ENCODE results near the gene VWA8.
"Not testable (repeated sequence)": the region's sequence is repeated elsewhere in the genome, so short reads cannot be mapped to it uniquely, and the experiment has no call there.

Gene VWA8

DNA sequence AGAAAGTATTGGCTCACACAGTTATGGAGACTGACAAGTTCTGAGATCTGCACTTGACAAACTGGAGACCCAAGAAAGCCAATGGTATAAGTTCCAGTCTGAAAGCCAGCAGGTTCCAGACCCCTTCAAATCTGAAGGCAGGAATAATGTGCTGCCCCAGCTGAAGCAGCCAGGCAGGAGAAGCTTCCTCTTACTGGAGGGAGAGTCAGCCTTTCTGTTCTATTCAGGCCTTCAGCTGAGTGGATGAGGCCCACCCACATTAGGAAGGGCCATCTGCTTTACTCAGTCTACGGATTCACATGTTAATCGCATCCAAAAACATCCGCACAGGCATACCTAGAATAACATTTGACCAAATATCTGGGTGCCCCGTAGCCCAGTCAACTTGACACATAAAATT lies 8.2 kb upstream of the VWA8 start:
- in situ Hi-C loops (cut with HindIII; ENCODE audit: low sequenced_read_pairs) = no loop called here

DNA sequence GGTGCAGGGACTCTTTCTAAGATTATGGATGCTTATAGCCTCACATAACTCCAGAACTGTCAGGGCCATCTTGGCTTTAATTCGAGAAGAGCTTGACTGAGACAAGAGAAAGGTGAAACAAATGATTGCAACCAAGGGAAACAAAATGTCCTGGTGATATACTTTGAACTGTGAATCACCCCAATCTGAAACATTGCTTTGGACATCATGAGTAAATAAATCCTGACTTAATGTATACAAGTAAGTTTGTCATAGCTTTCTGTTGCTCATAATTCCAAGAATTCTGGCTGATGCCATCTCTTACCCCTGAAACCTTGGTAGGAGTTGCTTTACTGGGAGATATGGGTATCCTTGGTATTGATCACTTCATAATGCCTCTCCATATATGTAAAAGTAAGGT lies 5.8 kb upstream of the VWA8 start:
- in situ Hi-C loops (cut with HindIII; ENCODE audit: low sequenced_read_pairs) = no loop called here

DNA sequence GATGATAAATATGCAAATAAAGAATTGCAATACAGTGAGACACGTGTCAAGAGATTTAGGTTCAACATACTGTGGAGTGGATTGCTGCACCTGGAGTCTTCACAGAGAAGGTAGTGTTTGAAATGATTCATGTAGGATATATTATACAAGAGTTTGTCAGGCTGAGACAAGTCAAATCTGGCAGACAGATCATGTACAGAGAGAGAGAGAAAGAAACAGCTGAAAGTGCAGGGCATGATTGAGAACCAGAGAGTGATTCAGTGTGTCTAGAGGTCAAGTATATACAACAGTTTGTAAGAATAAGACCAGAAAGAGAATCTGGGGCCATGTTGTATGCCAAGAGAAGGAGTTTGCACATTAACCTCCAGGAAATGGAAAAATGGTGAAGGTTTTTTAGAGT lies 2.1 kb upstream of the VWA8 start:
- in situ Hi-C loops (cut with HindIII; ENCODE audit: low sequenced_read_pairs) = no loop called here

- in situ Hi-C loops (cut with HindIII; ENCODE audit: low sequenced_read_pairs) = no loop called here
These were observed 504 bp upstream of the VWA8 start for GRCh38 chr13:41961466-41961760.

- in situ Hi-C loops (cut with HindIII; ENCODE audit: low sequenced_read_pairs) = no loop called here
These were observed 685 bp downstream of the VWA8 start for GRCh38 chr13:41960211-41960636.

DNA sequence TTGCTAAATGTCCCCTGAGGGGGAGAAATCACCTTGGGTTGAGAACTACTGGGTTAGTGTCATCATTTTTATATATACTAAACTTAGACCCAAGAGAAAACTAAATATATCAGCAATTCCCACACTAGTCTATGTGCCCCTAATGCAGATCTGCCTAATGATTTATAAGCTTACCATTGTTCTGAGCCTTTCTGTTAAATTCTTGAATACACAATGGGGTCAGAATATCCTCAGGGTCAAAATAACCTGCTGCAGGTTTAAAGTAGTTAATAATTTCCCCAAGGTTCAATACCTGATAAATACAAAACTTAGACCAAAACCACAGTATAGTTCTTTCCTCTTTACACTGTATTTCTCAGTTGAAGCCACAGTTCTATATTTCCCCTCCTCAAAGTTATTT lies 4.6 kb downstream of the VWA8 start:
- in situ Hi-C loops (cut with HindIII; ENCODE audit: low sequenced_read_pairs) = no loop called here

DNA sequence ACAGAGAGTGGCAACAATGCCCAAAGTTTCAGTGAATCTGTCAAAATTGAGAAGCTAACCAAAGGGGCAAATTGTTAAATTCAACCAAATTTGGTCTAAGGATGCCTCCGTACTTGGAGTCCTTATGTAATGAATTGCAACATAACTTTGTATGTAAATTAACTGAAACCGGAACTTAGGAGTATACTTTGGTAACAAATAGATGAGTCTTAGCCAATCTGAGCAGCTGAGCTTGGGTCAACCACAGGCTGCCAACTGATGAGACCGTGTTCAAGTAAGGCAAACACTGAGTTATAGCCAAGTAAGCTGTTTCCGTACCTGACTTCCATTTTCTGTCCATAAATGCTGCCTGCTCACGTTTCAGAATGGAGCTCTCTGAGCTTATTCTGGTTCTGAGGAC lies 5.3 kb downstream of the VWA8 start:
- in situ Hi-C loops (cut with HindIII; ENCODE audit: low sequenced_read_pairs) = no loop called here

- in situ Hi-C loops (cut with HindIII; ENCODE audit: low sequenced_read_pairs) = no loop called here
These were observed 6.7 kb downstream of the VWA8 start for GRCh38 chr13:41954226-41954625.

- in situ Hi-C loops (cut with HindIII; ENCODE audit: low sequenced_read_pairs) = no loop called here
These were observed 8.2 kb downstream of the VWA8 start for GRCh38 chr13:41952749-41953148.

GRCh38 chr13:41949104-41949503 lies 11.8 kb downstream of the VWA8 start:
- in situ Hi-C loops (cut with HindIII; ENCODE audit: low sequenced_read_pairs) = not testable (repeated sequence)

- in situ Hi-C loops (cut with HindIII; ENCODE audit: low sequenced_read_pairs) = no loop called here
These were observed 15.0 kb downstream of the VWA8 start for GRCh38 chr13:41945926-41946325.

DNA sequence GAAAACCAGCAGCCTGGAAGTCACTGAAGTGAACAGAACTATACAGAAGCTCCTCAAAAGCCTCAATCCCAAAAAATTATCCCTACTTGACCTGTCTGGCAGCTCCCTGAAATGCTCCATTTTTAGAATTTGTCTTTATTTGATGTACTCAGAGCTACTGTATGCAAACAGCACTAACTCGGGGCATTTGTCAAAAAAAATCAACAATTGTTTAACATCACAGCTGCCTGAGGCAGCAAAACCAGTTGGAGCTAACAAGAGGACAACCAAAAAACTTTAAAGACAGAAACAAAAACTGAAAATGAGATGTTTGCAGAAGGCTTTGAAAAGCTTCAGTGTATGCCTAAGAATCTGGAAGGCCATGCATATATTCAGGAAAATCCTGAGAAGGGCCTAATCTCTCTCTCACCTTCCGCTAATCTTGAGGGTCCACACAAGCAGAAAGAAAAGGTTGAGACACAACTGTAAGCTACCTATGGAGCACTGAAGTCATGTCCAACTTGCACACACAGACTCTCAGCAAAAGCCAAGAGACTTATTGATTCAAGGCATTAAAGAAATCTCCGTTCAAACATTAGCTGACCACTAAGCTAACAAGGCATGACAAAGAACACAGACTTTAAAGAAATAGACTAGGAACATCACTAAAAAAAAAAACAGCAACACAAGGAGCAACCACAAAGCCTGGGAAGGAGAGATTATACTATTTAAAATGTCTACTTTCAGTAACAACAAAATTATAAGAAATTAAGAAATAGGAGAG lies 16.1 kb downstream of the VWA8 start:
- in situ Hi-C loops (cut with HindIII; ENCODE audit: low sequenced_read_pairs) = no loop called here

DNA sequence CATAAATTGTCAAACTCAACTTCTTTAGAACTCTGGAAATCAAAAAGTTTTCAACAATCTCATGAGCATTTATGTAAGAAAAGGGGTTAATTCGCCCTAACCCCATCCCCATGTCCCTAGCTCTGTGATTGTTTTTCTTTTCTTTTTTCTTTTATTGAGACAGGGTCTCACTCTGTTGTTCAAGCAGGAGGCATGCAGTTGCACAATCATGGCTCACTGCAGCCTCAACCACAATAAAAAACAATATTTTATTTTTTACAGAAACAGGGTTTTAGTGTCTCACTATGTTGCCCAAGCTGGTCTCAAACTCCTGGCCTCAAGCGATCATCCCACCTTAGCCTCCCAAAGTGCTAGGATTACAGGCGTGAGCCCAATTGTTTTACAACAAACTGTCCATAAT lies 16.7 kb downstream of the VWA8 start:
- in situ Hi-C loops (cut with HindIII; ENCODE audit: low sequenced_read_pairs) = no loop called here

DNA sequence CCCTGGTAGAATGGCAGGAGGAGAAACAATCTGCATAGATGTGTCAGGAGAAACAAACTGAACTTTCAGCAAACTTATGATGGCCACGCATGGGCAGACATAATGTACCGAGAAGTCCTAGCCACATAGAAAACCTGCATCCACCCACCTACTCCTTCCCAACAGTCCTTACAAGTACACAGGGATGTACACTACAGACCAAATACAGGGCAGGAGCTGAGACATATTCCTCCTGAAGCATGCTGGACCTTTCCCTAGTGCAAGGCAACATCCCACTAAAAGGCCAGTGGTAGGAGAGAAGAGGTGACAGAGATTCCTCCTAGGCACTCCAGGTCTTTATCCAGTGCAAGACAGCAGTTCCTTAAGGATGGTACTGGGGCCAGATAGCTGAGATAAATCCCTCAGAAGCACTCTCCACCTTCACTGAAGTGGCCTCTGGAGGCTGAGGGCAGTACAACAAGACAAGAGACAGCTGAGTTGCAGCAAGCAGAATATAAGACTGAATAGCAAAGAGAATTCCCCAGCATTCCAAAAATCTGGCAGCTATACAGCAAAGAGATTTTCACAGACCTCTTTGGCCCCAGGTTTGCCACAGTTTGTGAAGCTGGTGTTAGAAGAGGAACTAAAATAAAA lies 18.3 kb downstream of the VWA8 start:
- in situ Hi-C loops (cut with HindIII; ENCODE audit: low sequenced_read_pairs) = no loop called here

DNA sequence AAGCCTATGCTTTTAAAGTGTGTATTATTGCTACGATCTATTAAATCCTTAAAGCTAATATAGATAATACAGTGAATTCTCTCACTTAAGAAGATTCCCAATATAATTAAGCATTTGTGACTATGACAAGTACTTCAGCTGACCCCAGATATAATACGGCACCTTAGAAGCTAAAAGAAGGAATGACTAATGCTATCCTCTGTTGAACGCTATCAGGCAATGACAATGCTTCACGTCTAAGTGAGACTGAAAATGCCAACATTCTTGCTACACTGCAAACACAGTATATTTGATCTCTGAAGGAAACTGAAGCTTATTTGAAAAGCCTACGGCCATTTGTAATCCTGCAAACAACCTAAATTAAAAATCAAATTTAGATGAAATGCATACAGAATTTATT lies 19.7 kb downstream of the VWA8 start:
- in situ Hi-C loops (cut with HindIII; ENCODE audit: low sequenced_read_pairs) = no loop called here

- in situ Hi-C loops (cut with HindIII; ENCODE audit: low sequenced_read_pairs) = no loop called here
These were observed 21.5 kb downstream of the VWA8 start for GRCh38 chr13:41939398-41939797.

GRCh38 chr13:41938918-41939317 lies 22.0 kb downstream of the VWA8 start:
- in situ Hi-C loops (cut with HindIII; ENCODE audit: low sequenced_read_pairs) = no loop called here

GRCh38 chr13:41937388-41937787 lies 23.5 kb downstream of the VWA8 start:
- in situ Hi-C loops (cut with HindIII; ENCODE audit: low sequenced_read_pairs) = no loop called here

- in situ Hi-C loops (cut with HindIII; ENCODE audit: low sequenced_read_pairs) = no loop called here
These were observed 25.4 kb downstream of the VWA8 start for GRCh38 chr13:41935501-41935900.

DNA sequence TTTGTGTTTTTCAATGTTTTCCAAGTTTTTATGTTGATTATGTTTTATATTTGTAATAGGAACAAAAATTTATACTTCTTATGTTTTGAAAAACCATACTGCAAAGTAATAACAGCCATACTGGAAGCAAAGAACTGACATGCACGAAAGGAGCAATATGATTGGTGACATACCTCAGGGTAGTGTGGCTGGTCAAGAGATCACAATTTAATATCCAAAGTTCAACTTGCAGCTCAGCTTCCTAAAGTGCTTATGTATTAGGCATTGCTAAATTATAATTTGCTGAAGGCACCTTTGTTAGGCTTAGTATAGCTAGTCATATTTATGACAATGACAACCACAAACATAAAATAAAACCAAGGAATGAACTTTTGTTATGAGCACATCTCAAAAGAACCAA lies 25.9 kb downstream of the VWA8 start:
- in situ Hi-C loops (cut with HindIII; ENCODE audit: low sequenced_read_pairs) = no loop called here

GRCh38 chr13:41934120-41934519 lies 26.8 kb downstream of the VWA8 start:
- in situ Hi-C loops (cut with HindIII; ENCODE audit: low sequenced_read_pairs) = no loop called here

DNA sequence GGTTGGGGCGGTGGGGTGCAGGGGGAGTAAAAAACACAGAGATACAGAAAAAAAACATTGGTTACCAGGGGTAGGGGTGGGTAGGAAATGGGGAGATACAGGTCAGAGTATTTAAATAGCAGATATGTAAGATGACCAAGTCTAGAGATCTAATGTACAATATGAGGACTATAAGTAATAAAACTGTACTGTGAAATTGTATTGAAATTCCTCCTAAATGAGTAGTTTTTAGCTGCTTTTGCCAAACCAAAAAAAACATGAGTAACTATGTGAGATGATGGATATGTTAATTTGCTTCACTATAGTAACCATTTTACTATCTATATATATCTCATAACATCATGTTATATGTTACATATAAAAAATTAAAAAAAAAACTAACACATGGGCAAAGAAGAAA lies 29.6 kb downstream of the VWA8 start:
- in situ Hi-C loops (cut with HindIII; ENCODE audit: low sequenced_read_pairs) = no loop called here

DNA sequence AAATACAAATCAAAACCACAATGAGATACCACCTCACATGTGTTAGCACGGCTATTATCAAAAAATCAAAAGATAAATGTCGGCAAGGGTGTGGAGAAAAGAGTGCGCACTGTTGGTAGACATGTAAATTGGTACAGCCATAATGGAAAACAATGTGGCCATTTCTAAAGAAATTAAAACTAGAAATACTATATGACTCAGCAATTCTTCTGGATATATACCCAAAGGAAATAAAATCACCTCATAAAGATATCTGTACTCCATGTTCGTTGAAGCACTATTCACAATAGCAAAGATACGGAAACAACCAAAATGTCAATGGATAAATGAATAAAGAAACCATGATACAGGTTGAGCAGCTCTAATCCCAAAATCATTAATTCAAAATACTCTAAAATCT lies 30.8 kb downstream of the VWA8 start:
- in situ Hi-C loops (cut with HindIII; ENCODE audit: low sequenced_read_pairs) = no loop called here

Data from endothelial cell of hepatic sinusoid (primary cell).